Mesenchymal stem cell (in vitro differentiated cells and primary cell): ENCODE data around the gene CD68.

Source experiments
- DNase-seq: peaks from one replicate; pipeline ENCODE4 v3.0.0-alpha.2; 2013
- H2AFZ ChIP-seq: one replicate; pipeline ENCODE4 v1.6.1; 2013; ENCODE audit warnings: low read depth, mild to moderate bottlenecking, control low read depth, inconsistent platforms, low read length, moderate library complexity
- H2AK5ac ChIP-seq: 2 replicates; pipeline ENCODE4 v1.6.1; 2013; ENCODE audit warnings: low read length, moderate library complexity, mild to moderate bottlenecking, inconsistent platforms; ENCODE audit not compliant: severe bottlenecking
- H2BK120ac ChIP-seq: one replicate; pipeline ENCODE4 v1.6.1; 2013; ENCODE audit warnings: low read depth, mild to moderate bottlenecking, inconsistent platforms, low read length, moderate library complexity
- H2BK12ac ChIP-seq, 2 experiments: one replicate each; pipeline ENCODE4 v1.6.1; 2013; ENCODE audit warnings: inconsistent platforms in 2 of 2, low read length in 2 of 2, mild to moderate bottlenecking in 2 of 2, moderate library complexity in 2 of 2, control low read depth in 1 of 2
- H2BK15ac ChIP-seq: one replicate; pipeline ENCODE4 v1.6.1; 2013; ENCODE audit warnings: mild to moderate bottlenecking, low read depth, inconsistent platforms; ENCODE audit not compliant: poor library complexity, severe bottlenecking
- H2BK5ac ChIP-seq: 2 replicates; pipeline ENCODE4 v1.6.1; 2013; ENCODE audit warnings: low read depth, mild to moderate bottlenecking, low read length, control low read depth, inconsistent platforms; ENCODE audit not compliant: poor library complexity, severe bottlenecking
- H3K14ac ChIP-seq, 2 experiments: one replicate each; pipeline ENCODE4 v1.6.1; 2013; ENCODE audit warnings: inconsistent platforms in 2 of 2, low read length in 2 of 2, control low read depth in 1 of 2, mild to moderate bottlenecking in 1 of 2, moderate library complexity in 1 of 2
- H3K18ac ChIP-seq, 2 experiments: one replicate each; pipeline ENCODE4 v1.6.1; 2013; ENCODE audit warnings: inconsistent platforms in 2 of 2, low read length in 2 of 2, control low read depth in 1 of 2, low read depth in 1 of 2, mild to moderate bottlenecking in 1 of 2
- H3K23ac ChIP-seq, 2 experiments: one replicate each; pipeline ENCODE4 v1.6.1; 2013; ENCODE audit warnings: inconsistent platforms in 2 of 2, low read length in 2 of 2, mild to moderate bottlenecking in 2 of 2, moderate library complexity in 2 of 2, control low read depth in 1 of 2
- H3K27ac ChIP-seq: 2 replicates; pipeline ENCODE4 v1.5.1; 2013; ENCODE audit warnings: mild to moderate bottlenecking, moderate library complexity, low read length, control low read depth, inconsistent platforms; ENCODE audit not compliant: poor library complexity, severe bottlenecking
- H3K27me3 ChIP-seq, 2 experiments: 2 replicates each; pipeline versions ENCODE4 v1.6.1 to v1.7.0; 2013; ENCODE audit warnings: low read length in 2 of 2, mild to moderate bottlenecking in 2 of 2, moderate library complexity in 2 of 2, control low read depth in 1 of 2, inconsistent platforms in 1 of 2; ENCODE audit not compliant: control insufficient read depth in 1 of 2, insufficient read depth in 1 of 2
- H3K36me3 ChIP-seq, 2 experiments: 2 replicates each; pipeline versions ENCODE4 v1.6.1 to v1.7.0; 2013; ENCODE audit warnings: low read length in 2 of 2, control low read depth in 1 of 2, inconsistent platforms in 1 of 2, low read depth in 1 of 2, mild to moderate bottlenecking in 1 of 2; ENCODE audit not compliant: insufficient read depth in 2 of 2, control insufficient read depth in 1 of 2
- H3K4ac ChIP-seq, 2 experiments: one replicate each; pipeline ENCODE4 v1.6.1; 2013; ENCODE audit warnings: inconsistent platforms in 2 of 2, low read length in 2 of 2, mild to moderate bottlenecking in 2 of 2, moderate library complexity in 2 of 2, control low read depth in 1 of 2, low read depth in 1 of 2
- H3K4me1 ChIP-seq: 2 replicates; pipeline ENCODE4 v1.6.1; 2013; ENCODE audit warnings: low read depth, low read length, control low read depth; ENCODE audit not compliant: control insufficient read depth, insufficient read depth
- H3K4me2 ChIP-seq: 2 replicates; pipeline ENCODE4 v1.6.1; 2013; ENCODE audit warnings: low read length, mild to moderate bottlenecking, inconsistent platforms; ENCODE audit not compliant: poor library complexity, severe bottlenecking
- H3K4me3 ChIP-seq, 2 experiments: 2 replicates each; pipeline versions ENCODE4 v1.5.1 to v1.7.0; 2013; ENCODE audit warnings: low read length in 2 of 2, mild to moderate bottlenecking in 2 of 2, control low read depth in 1 of 2, low read depth in 1 of 2; ENCODE audit not compliant: insufficient read depth in 1 of 2
- H3K79me1 ChIP-seq: replicated peaks from 2 replicates; pipeline ENCODE4 v1.6.1; 2013; ENCODE audit warnings: mild to moderate bottlenecking, control low read depth, low read length, inconsistent platforms; ENCODE audit not compliant: poor library complexity, severe bottlenecking
- H3K9ac ChIP-seq: 2 replicates; pipeline ENCODE4 v1.7.0; 2013; ENCODE audit warnings: mild to moderate bottlenecking, low read length, moderate library complexity
- H3K9me3 ChIP-seq: 2 replicates; pipeline ENCODE4 v1.7.0; 2013; ENCODE audit warnings: mild to moderate bottlenecking, low read length; ENCODE audit not compliant: control insufficient read depth
- H4K8ac ChIP-seq: one replicate; pipeline ENCODE4 v1.6.1; 2013; ENCODE audit warnings: inconsistent platforms, mild to moderate bottlenecking, low read length, moderate library complexity
- H4K91ac ChIP-seq: one replicate; pipeline ENCODE4 v1.6.1; 2013; ENCODE audit warnings: mild to moderate bottlenecking, low read length, inconsistent platforms
- WGBS: methylation state at CpG from one replicate; pipeline ENCODE4 v1.1.7; 2013; ENCODE audit warnings: mixed read lengths; 5-methylcytosine and 5-hydroxymethylcytosine counted together

CD68 gene

DNA sequence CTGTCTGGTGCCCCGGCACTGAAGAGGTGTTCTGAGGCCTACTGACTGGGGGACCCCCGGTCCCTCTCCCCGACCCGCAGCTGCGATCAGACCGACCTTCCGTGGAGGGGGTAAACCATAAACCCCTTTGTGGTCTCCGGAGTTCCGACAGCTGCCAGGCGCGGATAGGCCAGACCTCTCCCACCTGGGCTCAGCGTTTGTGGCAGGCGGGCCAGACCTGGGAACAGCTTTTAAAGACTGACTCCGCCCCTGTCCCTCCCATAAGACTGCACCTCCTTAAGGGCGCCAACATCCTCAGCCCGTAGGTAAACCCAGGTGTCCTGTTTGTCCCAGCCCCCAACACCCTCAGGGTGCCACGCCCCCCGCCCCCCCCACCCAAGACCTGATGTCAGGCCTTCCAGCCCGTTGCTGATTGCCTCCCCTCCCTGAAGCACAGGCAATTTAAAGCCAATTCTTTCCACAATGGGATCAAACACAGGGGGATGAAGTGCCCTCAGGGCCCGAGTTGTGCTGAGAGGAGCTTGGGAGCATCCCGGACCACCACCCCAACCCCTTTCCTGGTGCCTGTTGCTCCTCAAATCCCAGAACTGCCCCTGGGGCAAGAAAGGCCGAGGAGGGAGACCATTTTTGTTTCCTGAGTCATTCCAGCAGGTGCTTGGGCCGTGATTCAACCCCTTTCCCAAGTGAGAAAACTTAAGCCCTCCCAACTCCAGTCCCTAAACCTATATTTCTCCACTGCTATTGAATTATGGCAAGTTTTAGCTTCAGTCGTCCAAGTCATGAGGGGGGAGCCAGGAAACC is 10.7 kb downstream of the CD68 start, which contains the start of gene SOX15:
Gene SOX15, minus strand, starts transcription at position 204 of the 801 bp plus-strand sequence. CDS start 418 bp downstream, outside the sequence.
- Histone ChIP-seq H3K14ac (peak within 1 kb of the TSS in 1 of 2 experiments; percentile 26), H3K27ac (peak within 1 kb of the TSS; percentile 82), H3K4me1 (peaks cover 50% of the 10 kb centered on the region), H2AFZ (no peak within 1 kb of the TSS), H3K27me3 (no peaks in the 10 kb centered on the region), H3K23ac (peak within 1 kb of the TSS in 1 of 2 experiments; percentile 60), H2AK5ac (peak within 1 kb of the TSS; percentile 91), H2BK15ac (peak within 1 kb of the TSS; percentile 13), H3K4me3 (peak within 1 kb of the TSS in 1 of 2 experiments; percentile 68), H3K18ac (peak within 1 kb of the TSS; percentile 68 to 73), H4K8ac (peak within 1 kb of the TSS; percentile 87), H2BK12ac (peak within 1 kb of the TSS in 1 of 2 experiments; percentile 70), H2BK120ac (peak within 1 kb of the TSS; percentile 24), H3K4me2 (peak within 1 kb of the TSS; percentile 33), H3K79me1 (peaks cover 35% of the 10 kb centered on the region), H3K9me3 (no peaks in the 10 kb centered on the region), H3K4ac (peak within 1 kb of the TSS in 1 of 2 experiments; percentile 72), H4K91ac (peak within 1 kb of the TSS; percentile 35), H2BK5ac (no peak within 1 kb of the TSS), H3K9ac (peak within 1 kb of the TSS; percentile 79), H3K36me3 (peaks cover 63 to 85% of the 10 kb centered on the region in 2 experiments)
- WGBS, result 46% methylated on average over 24 of the region's 24 CpGs
- DNase-seq, result no peak

GRCh38 chr17:7590743-7591142 is 11.3 kb downstream of the CD68 start:
- H2AFZ ChIP-seq, result no peak overlapping the region
- H3K4me1 ChIP-seq, result peaks cover 50% of the 10 kb centered on the region
- WGBS, result 51% methylated on average over 4 of the region's 4 CpGs
- H2BK5ac ChIP-seq, result no peak overlapping the region
- H3K36me3 ChIP-seq, result peaks cover 67 to 87% of the 10 kb centered on the region in 2 experiments
- H3K79me1 ChIP-seq, result peaks cover 40% of the 10 kb centered on the region
- no peak overlapping the region for H3K4me2 ChIP-seq
- no peak overlapping the region for H3K23ac ChIP-seq
- H3K14ac ChIP-seq, result no peak overlapping the region
- H3K4me3 ChIP-seq, result no peak overlapping the region
- H2AK5ac ChIP-seq, result peak overlapping the region; percentile 44
- H3K27ac ChIP-seq, result peak overlapping the region; percentile 66
- no peak overlapping the region for H3K4ac ChIP-seq
- H2BK12ac ChIP-seq, result no peak overlapping the region
- H3K9me3 ChIP-seq, result no peaks in the 10 kb centered on the region
- no peak overlapping the region for H2BK120ac ChIP-seq
- H3K18ac ChIP-seq, result no peak overlapping the region
- no peaks in the 10 kb centered on the region for H3K27me3 ChIP-seq
- no peak overlapping the region for H4K91ac ChIP-seq
- peak overlapping the region; percentile 73 for H3K9ac ChIP-seq
- no peak overlapping the region for H4K8ac ChIP-seq
- H2BK15ac ChIP-seq, result no peak overlapping the region
- peak; percentile 54 for DNase-seq

DNA sequence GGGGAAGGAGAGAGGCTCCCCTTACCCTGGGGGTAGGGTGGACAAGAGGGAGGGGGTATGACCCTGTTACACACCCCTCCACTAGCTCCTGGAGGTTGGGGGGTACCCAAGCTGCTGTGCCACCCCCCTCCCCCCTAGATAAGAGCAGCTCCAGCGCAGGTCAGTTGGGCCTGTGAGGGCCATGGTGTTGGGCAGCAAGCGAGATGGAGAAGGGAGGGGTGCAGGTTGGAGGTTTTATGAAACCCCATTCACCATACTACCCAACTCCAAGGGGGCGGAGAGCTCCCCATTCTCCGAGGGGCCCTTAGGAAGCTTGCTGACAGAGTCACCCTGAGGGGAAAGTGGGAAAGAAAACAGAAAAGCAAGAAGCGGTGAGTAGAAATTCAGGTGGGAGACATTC is 12.2 kb downstream of the CD68 start:
- 100% methylated on average over 2 of the region's 5 CpGs for WGBS
- DNase-seq, result no peak
- Histone ChIP-seq H3K14ac (no peak overlapping the region), H2BK15ac (no peak overlapping the region), H3K4me2 (no peak overlapping the region), H3K18ac (no peak overlapping the region), H3K4me3 (no peak overlapping the region), H2BK5ac (no peak overlapping the region), H3K9ac (peak overlapping the region; percentile 73), H3K36me3 (peaks cover 69 to 87% of the 10 kb centered on the region in 2 experiments), H2AFZ (no peak overlapping the region), H3K27ac (no peak overlapping the region), H4K8ac (peak overlapping the region; percentile 51), H3K9me3 (no peaks in the 10 kb centered on the region), H3K27me3 (no peaks in the 10 kb centered on the region), H4K91ac (no peak overlapping the region), H3K4ac (no peak overlapping the region), H2BK120ac (no peak overlapping the region), H3K4me1 (peaks cover 46% of the 10 kb centered on the region), H3K23ac (no peak overlapping the region), H2AK5ac (peak overlapping the region; percentile 76), H3K79me1 (peaks cover 35% of the 10 kb centered on the region), H2BK12ac (no peak overlapping the region)

DNA sequence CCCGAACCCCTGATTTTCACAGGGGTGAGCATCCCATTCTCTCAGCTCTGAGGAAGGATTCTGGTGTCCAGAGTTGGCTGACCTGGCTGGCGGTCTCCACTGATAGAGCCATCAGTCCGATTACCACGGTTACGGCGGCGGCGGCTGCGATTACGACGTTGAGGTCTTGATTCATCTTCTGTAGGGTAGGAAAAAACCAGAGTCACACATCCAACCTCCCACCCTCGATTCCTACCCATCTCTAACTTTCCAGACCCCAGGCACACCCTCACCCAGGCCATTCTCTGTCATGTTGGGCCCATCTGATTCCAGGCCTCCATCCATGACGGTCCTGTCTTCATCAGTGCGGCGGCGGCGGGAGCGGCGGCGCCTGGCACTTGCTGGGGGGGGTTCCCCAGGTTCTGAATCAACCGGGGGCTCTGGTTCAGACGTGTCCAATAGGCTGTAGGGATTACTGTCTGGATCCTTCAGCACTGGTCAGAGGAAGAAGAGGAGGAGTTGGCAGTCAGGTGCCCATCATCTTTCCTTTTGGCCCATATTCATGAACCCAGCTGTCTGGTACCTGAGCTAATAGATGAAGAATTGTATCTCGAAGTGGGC is 13.1 kb downstream of the CD68 start:
- H3K4ac ChIP-seq, result no peak overlapping the region
- H2AFZ ChIP-seq, result no peak overlapping the region
- H2BK120ac ChIP-seq, result no peak overlapping the region
- H3K4me3 ChIP-seq, result no peak overlapping the region
- H3K9me3 ChIP-seq, result no peaks in the 10 kb centered on the region
- peaks cover 40% of the 10 kb centered on the region for H3K4me1 ChIP-seq
- H3K23ac ChIP-seq, result no peak overlapping the region
- no peak overlapping the region for H2AK5ac ChIP-seq
- H3K14ac ChIP-seq, result no peak overlapping the region
- H3K4me2 ChIP-seq, result no peak overlapping the region
- H2BK15ac ChIP-seq, result no peak overlapping the region
- no peak overlapping the region for H4K8ac ChIP-seq
- H3K79me1 ChIP-seq, result peaks cover 36% of the 10 kb centered on the region
- WGBS, result 98% methylated on average over 23 of the region's 23 CpGs
- H3K27ac ChIP-seq, result no peak overlapping the region
- H4K91ac ChIP-seq, result no peak overlapping the region
- H2BK5ac ChIP-seq, result no peak overlapping the region
- no peak overlapping the region for H3K9ac ChIP-seq
- DNase-seq, result no peak
- H3K18ac ChIP-seq, result no peak overlapping the region
- H3K36me3 ChIP-seq, result peaks cover 71 to 85% of the 10 kb centered on the region in 2 experiments
- no peaks in the 10 kb centered on the region for H3K27me3 ChIP-seq
- H2BK12ac ChIP-seq, result no peak overlapping the region
